Choroid plexus epithelial cell (primary cell): ENCODE results near the gene MTR.

Source experiments
- DNase-seq: peaks from one replicate; pipeline ENCODE4 v3.0.0-alpha.2; 2010; ENCODE audit warnings: low read depth
- H3K4me3 ChIP-seq: 2 replicates; pipeline ENCODE4 v1.5.1; 2011; ENCODE audit warnings: low read depth, mild to moderate bottlenecking, control low read depth, low read length, moderate library complexity
- CTCF ChIP-seq: conservative IDR thresholded peaks from 2 replicates; pipeline ENCODE4 v1.5.1; 2011; ENCODE audit warnings: low read depth, mild to moderate bottlenecking, control low read depth, inconsistent platforms, low read length, moderate library complexity

Gene MTR

GRCh38 chr1:236808005-236808404, 12.9 kb downstream of the MTR start:
- H3K4me3 ChIP-seq: no peak overlapping the region
- DNase-seq: no peak
- no peak for TF ChIP-seq CTCF

GRCh38 chr1:236808564-236809130, 13.6 kb downstream of the MTR start:
- TF ChIP-seq CTCF: no peak
- H3K4me3 ChIP-seq: no peak overlapping the region
- DNase-seq: peak; percentile 91

GRCh38 chr1:236809148-236809547, 14.1 kb downstream of the MTR start:
- no peak for TF ChIP-seq CTCF
- peak; percentile 28 for DNase-seq
- no peak overlapping the region for H3K4me3 ChIP-seq

GRCh38 chr1:236810018-236810417, 14.9 kb downstream of the MTR start:
- DNase-seq: no peak
- TF ChIP-seq CTCF: no peak
- no peak overlapping the region for H3K4me3 ChIP-seq

GRCh38 chr1:236812334-236813030, 17.4 kb downstream of the MTR start:
- no peak for TF ChIP-seq CTCF
- no peak overlapping the region for H3K4me3 ChIP-seq
- DNase-seq: no peak

- TF ChIP-seq CTCF: no peak
- no peak overlapping the region for H3K4me3 ChIP-seq
- no peak for DNase-seq
These were observed 20.8 kb downstream of the MTR start for GRCh38 chr1:236815941-236816340.

- no peak for DNase-seq
- H3K4me3 ChIP-seq: no peak overlapping the region
- TF ChIP-seq CTCF: no peak
These were observed 24.8 kb downstream of the MTR start for GRCh38 chr1:236819856-236820255.
